Erythroblast (primary cell): ENCODE measurements around the gene NEGR1.

Experiments
- GATA1 ChIP-seq: IDR thresholded peaks from 2 replicates; pipeline ENCODE4 v1.6.1; 2011; ENCODE audit warnings: low read depth, mild to moderate bottlenecking, control low read depth, low read length, moderate library complexity
- POLR2A ChIP-seq: IDR thresholded peaks from 2 replicates; pipeline ENCODE4 v1.6.1; 2011; ENCODE audit warnings: mild to moderate bottlenecking, low read length

GRCh38 chr1:71464016-71464415 is 818.3 kb downstream of the NEGR1 start:
- TF ChIP-seq POLR2A (no peak), GATA1 (no peak)
